Fibroblast of lung (primary cell): Measurements from ENCODE around the gene SRPK2. TPM values are rescaled to one million over a fixed set of nuclear protein-coding genes. Genes with fewer than 3 reads are reported as not detected.

Experiments
- DNase-seq, 2 donors: peaks; one replicate each; pipeline versions ENCODE4 v3.0.0 to v3.0.0-alpha.2; 2010; ENCODE audit warnings: low read depth in 2 of 2
- H2AFZ ChIP-seq: 2 replicates; pipeline ENCODE4 v1.5.1; 2012; ENCODE audit warnings: low read length, control low read depth, inconsistent platforms
- H3K27ac ChIP-seq: 2 replicates; pipeline ENCODE4 v1.5.1; 2011; ENCODE audit warnings: low read length, control low read depth; ENCODE audit not compliant: insufficient read depth
- H3K27me3 ChIP-seq: 2 replicates; pipeline ENCODE4 v1.5.1; 2011; ENCODE audit warnings: mild to moderate bottlenecking, low read length; ENCODE audit not compliant: control insufficient read depth, insufficient read depth
- H3K36me3 ChIP-seq: 2 replicates; pipeline ENCODE4 v1.5.1; 2011; ENCODE audit warnings: low read length; ENCODE audit not compliant: control insufficient read depth, insufficient read depth
- H3K4me1 ChIP-seq: 2 replicates; pipeline ENCODE4 v1.5.1; 2011; ENCODE audit warnings: low read length; ENCODE audit not compliant: control insufficient read depth, insufficient read depth; ENCODE audit errors: extremely low read depth
- H3K4me2 ChIP-seq: 2 replicates; pipeline ENCODE4 v1.5.1; 2011; ENCODE audit warnings: low read length, control low read depth; ENCODE audit not compliant: insufficient read depth; ENCODE audit errors: extremely low read depth
- H3K4me3 ChIP-seq, 4 experiments: fragments of 200-600 bp in 1 of 4; sonication (generic) in 1 of 4; replicated peaks in 1 of 4; 2 replicates each; pipeline ENCODE4 v1.5.1; 2011 to 2016; ENCODE audit warnings: low read length in 4 of 4, low read depth in 3 of 4, mild to moderate bottlenecking in 3 of 4, control low read depth in 2 of 4, inconsistent platforms in 1 of 4, mixed read lengths in 1 of 4; ENCODE audit not compliant: insufficient read depth in 1 of 4; ENCODE audit errors: control extremely low read depth in 1 of 4
- H3K79me2 ChIP-seq: 2 replicates; pipeline ENCODE4 v1.5.1; 2012; ENCODE audit warnings: mild to moderate bottlenecking, low read length, inconsistent platforms; ENCODE audit not compliant: control insufficient read depth, insufficient read depth
- H3K9ac ChIP-seq: 2 replicates; pipeline ENCODE4 v1.5.1; 2011; ENCODE audit warnings: mild to moderate bottlenecking, low read length, control low read depth; ENCODE audit not compliant: insufficient read depth
- H3K9me3 ChIP-seq: 2 replicates; pipeline ENCODE4 v1.5.1; 2012; ENCODE audit warnings: low read depth, low read length; ENCODE audit not compliant: control insufficient read depth, insufficient read depth
- H4K20me1 ChIP-seq: 2 replicates; pipeline ENCODE4 v1.5.1; 2011; ENCODE audit warnings: low read length; ENCODE audit not compliant: control insufficient read depth, insufficient read depth; ENCODE audit errors: extremely low read depth
- EZH2 ChIP-seq: IDR thresholded peaks from 2 replicates; pipeline ENCODE4 v1.5.1; 2012; ENCODE audit warnings: low read length, control low read depth, mild to moderate bottlenecking; ENCODE audit errors: missing control alignments
- polyA plus RNA-seq, 2 donors: library from polyadenylated mRNA; depleted of rRNA in 1 of 2; stranded (reverse) in 1 of 2; unstranded in 1 of 2; fragments of >200 nt; gene quantifications; 2 replicates each; pipeline ENCODE4 v1.2.1, GENCODE V29; 2011 to 2012; ENCODE audit warnings: missing spikeins in 1 of 2
- total RNA-seq: library from RNA; depleted of rRNA; stranded (reverse); fragments of >200 nt; gene quantifications from 2 replicates; pipeline ENCODE4 v1.2.1, GENCODE V29; 2014
- TF ChIP-seq, protein P1 (sequence below), 2 donors: IDR thresholded peaks in 1 of 2; conservative IDR thresholded peaks in 1 of 2; 1 replicate in 1 of 2; 2 replicates in 1 of 2; pipeline ENCODE4 v1.5.1; 2011 to 2012; ENCODE audit warnings: low read length in 2 of 2, control low read depth in 1 of 2, inconsistent platforms in 1 of 2, low read depth in 1 of 2, mild to moderate bottlenecking in 1 of 2

The SRPK2 gene
- total and polyA plus RNA-seq, 2 donors (not counting 1 experiment from before 2014, with no cell fraction given): 27.8 to 61.8 TPM

DNA sequence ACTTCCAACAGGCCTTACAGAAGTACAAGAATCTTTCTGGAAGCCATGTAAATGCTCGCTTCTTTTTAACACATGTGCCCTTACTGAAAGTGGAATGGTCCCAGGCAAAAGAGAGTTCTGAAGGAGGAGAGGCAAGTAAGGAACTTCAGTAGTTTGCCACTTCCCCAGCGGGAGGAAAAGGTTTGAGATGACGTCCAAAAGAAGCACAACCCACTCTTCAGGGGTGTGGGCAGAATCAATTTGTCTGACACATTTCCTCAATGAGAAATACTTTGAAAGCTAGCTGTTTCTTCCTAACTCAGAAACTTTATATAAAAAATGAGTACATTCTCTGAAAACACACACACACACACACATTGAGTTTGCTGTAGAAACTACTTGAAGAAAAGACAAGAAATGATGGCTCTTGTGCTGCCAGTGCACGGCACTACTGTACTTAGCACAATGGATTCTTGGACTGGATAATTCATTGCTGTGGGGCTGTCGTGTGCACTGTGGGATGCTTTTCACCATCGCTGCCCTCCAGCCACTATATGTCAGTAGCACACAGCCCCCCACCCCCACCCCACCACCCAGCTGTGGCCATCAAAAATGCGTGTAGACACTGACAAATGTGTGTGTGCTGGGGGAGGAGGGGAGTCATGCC, 183.0 kb downstream of the SRPK2 start:
- Histone ChIP-seq H3K4me3 (no peak overlapping the region), H2AFZ (no peak overlapping the region), H3K4me2 (no peak overlapping the region), H3K9me3 (no peaks in the 10 kb centered on the region), H3K9ac (no peak overlapping the region), H3K36me3 (no peaks in the 10 kb centered on the region), H3K4me1 (no peaks in the 10 kb centered on the region), H4K20me1 (no peaks in the 10 kb centered on the region), H3K27ac (no peak overlapping the region), H3K27me3 (no peaks in the 10 kb centered on the region), H3K79me2 (peaks cover 6% of the 10 kb centered on the region)
- DNase-seq: peak in 1 of 2 donors; percentile 55
- no peak for TF ChIP-seq EZH2

DNA sequence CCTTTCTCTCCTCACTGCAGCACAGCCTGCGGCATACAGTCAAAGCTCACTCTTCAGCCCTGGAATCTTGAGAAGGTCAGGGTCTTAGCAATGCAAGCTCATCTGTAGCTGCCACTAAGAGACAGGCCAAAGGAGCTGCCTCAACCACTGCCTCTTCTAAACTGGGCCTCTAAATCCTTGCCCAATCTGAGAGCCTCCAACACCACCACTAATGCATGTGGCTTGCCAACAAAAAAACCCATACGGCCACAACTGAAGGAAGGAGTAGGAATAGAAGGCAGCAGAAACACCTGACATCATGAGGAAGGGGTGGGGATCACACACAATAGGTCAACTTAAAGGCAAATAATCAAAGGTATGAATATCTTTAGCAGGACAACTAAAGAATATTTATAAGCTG, 183.8 kb downstream of the SRPK2 start:
- H3K27ac ChIP-seq: no peak overlapping the region
- no peak overlapping the region for H2AFZ ChIP-seq
- H3K9me3 ChIP-seq: no peaks in the 10 kb centered on the region
- no peaks in the 10 kb centered on the region for H3K27me3 ChIP-seq
- peaks cover 3% of the 10 kb centered on the region for H3K79me2 ChIP-seq
- H3K4me1 ChIP-seq: no peaks in the 10 kb centered on the region
- H3K9ac ChIP-seq: no peak overlapping the region
- no peak overlapping the region for H3K4me2 ChIP-seq
- no peaks in the 10 kb centered on the region for H4K20me1 ChIP-seq
- DNase-seq: no peak
- H3K4me3 ChIP-seq: no peak overlapping the region
- no peaks in the 10 kb centered on the region for H3K36me3 ChIP-seq
- no peak for TF ChIP-seq EZH2
- TF ChIP-seq, protein P1, sequence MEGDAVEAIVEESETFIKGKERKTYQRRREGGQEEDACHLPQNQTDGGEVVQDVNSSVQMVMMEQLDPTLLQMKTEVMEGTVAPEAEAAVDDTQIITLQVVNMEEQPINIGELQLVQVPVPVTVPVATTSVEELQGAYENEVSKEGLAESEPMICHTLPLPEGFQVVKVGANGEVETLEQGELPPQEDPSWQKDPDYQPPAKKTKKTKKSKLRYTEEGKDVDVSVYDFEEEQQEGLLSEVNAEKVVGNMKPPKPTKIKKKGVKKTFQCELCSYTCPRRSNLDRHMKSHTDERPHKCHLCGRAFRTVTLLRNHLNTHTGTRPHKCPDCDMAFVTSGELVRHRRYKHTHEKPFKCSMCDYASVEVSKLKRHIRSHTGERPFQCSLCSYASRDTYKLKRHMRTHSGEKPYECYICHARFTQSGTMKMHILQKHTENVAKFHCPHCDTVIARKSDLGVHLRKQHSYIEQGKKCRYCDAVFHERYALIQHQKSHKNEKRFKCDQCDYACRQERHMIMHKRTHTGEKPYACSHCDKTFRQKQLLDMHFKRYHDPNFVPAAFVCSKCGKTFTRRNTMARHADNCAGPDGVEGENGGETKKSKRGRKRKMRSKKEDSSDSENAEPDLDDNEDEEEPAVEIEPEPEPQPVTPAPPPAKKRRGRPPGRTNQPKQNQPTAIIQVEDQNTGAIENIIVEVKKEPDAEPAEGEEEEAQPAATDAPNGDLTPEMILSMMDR (conservative IDR thresholded peaks at IDR 0.05 in 1 of 2, IDR thresholded peaks at IDR 0.05 in 1 of 2; ENCODE audit: low read depth in 1 of 2, low read length in 2 of 2): no peak

DNA sequence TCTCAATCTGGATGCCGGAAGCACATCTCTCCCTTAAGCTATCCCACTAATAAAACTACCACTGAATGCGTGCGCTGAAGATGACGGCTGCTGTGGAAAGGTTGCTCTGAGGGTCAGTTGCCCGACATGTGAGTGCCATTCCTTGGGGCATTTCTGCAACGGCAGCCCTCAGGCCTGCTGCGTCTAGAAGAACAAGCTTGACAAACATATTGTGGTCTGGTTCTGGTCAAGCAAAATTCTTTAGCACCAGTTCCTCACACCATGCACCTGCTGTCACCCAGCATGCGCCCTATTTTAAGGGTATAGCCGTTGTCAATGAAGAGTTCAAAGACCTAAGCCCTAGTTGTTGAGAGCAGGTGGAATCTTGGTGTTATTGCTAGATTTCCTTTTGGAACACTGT, 184.2 kb downstream of the SRPK2 start:
- H3K4me3 ChIP-seq: no peak overlapping the region
- peaks cover 3% of the 10 kb centered on the region for H3K79me2 ChIP-seq
- H3K9ac ChIP-seq: no peak overlapping the region
- H3K36me3 ChIP-seq: no peaks in the 10 kb centered on the region
- no peak for TF ChIP-seq EZH2
- TF ChIP-seq, protein P1 (conservative IDR thresholded peaks at IDR 0.05 in 1 of 2, IDR thresholded peaks at IDR 0.05 in 1 of 2; ENCODE audit: low read depth in 1 of 2, low read length in 2 of 2): no peak
- H3K27me3 ChIP-seq: no peaks in the 10 kb centered on the region
- H3K4me2 ChIP-seq: no peak overlapping the region
- no peaks in the 10 kb centered on the region for H4K20me1 ChIP-seq
- H3K4me1 ChIP-seq: no peaks in the 10 kb centered on the region
- no peak overlapping the region for H2AFZ ChIP-seq
- no peak for DNase-seq
- no peak overlapping the region for H3K27ac ChIP-seq
- H3K9me3 ChIP-seq: no peaks in the 10 kb centered on the region
